NT2/D1 (cell line): ENCODE results near the gene CD47.

Source experiments
- YY1 ChIP-seq: IDR thresholded peaks from 2 replicates; pipeline ENCODE4 v1.6.1; 2011; ENCODE audit not compliant: insufficient read length, insufficient read depth
- ZNF274 ChIP-seq: IDR thresholded peaks from 2 replicates; pipeline ENCODE4 v1.6.1; 2011; ENCODE audit warnings: mild to moderate bottlenecking, low read depth, low read length

GRCh38 chr3:108060331-108060730 lies 30.5 kb downstream of the CD47 start:
- no peak for TF ChIP-seq YY1
- TF ChIP-seq ZNF274, result no peak
